Activated T-cell treated with anti-CD3 and anti-CD28 coated beads, Interleukin-2, amount 50 U/mL, for 24 hours (primary cell): ENCODE measurements around the gene DAZL.
"Not testable (repeated sequence)": the region's sequence is repeated elsewhere in the genome, so short reads cannot be mapped to it uniquely, and the experiment has no call there.

Experiments
- DNase-seq: peaks from one replicate; pipeline ENCODE4 v3.0.0-alpha.2; 2020
- H3K27ac Mint-ChIP-seq: 2 replicates; pipeline ENCODE4 v1.8.0; 2020; ENCODE audit warnings: mild to moderate bottlenecking, mixed read lengths
- H3K27me3 Mint-ChIP-seq: 2 replicates; pipeline ENCODE4 v1.8.0; 2020; ENCODE audit warnings: mixed read lengths
- H3K36me3 Mint-ChIP-seq: 2 replicates; pipeline ENCODE4 v1.8.0; 2020; ENCODE audit warnings: low read depth, mixed read lengths
- H3K4me1 Mint-ChIP-seq: 2 replicates; pipeline ENCODE4 v1.8.0; 2020; ENCODE audit warnings: low read depth, mixed read lengths
- H3K4me3 Mint-ChIP-seq: 2 replicates; pipeline ENCODE4 v1.8.0; 2020; ENCODE audit warnings: mild to moderate bottlenecking, moderate library complexity, mixed read lengths
- H3K9me3 Mint-ChIP-seq: 2 replicates; pipeline ENCODE4 v1.8.0; 2020; ENCODE audit warnings: mixed read lengths

DAZL gene

GRCh38 chr3:16604887-16605602 lies at the start of gene DAZL:
Gene DAZL (minus strand): TSS chr3:16605423. CDS start chr3:16605205, 218 bp downstream.
- no peaks in the 10 kb centered on the region for H3K36me3 Mint-ChIP-seq
- peaks cover 11% of the 10 kb centered on the region for H3K27me3 Mint-ChIP-seq
- H3K4me3 Mint-ChIP-seq, result no peak within 1 kb of the TSS
- H3K9me3 Mint-ChIP-seq, result no peaks in the 10 kb centered on the region
- DNase-seq, result no peak
- H3K27ac Mint-ChIP-seq, result no peak within 1 kb of the TSS
- H3K4me1 Mint-ChIP-seq, result peaks cover 14% of the 10 kb centered on the region

DNA sequence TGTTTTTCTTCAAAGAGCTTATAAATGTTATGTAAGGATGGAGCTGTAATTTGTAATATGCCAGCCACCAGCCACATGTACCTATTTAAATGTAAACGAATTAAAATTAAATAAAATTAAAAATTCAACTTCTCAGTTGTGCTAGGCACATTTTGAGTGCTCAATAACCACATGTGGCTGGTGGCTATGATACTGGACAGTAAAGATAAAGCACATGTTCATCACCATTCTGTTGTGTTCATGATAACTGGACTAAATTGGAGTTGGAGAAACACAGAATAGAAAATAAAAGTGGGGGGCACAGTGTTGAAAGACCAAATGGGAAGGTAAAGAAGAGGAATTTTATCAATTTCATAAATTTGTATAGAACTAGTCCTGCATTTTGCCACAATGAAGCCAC lies 49.8 kb upstream of the DAZL start:
- no peak for DNase-seq
- H3K36me3 Mint-ChIP-seq, result no peaks in the 10 kb centered on the region
- H3K27me3 Mint-ChIP-seq, result no peaks in the 10 kb centered on the region
- no peaks in the 10 kb centered on the region for H3K9me3 Mint-ChIP-seq
- no peak overlapping the region for H3K4me3 Mint-ChIP-seq
- no peaks in the 10 kb centered on the region for H3K4me1 Mint-ChIP-seq
- no peak overlapping the region for H3K27ac Mint-ChIP-seq

DNA sequence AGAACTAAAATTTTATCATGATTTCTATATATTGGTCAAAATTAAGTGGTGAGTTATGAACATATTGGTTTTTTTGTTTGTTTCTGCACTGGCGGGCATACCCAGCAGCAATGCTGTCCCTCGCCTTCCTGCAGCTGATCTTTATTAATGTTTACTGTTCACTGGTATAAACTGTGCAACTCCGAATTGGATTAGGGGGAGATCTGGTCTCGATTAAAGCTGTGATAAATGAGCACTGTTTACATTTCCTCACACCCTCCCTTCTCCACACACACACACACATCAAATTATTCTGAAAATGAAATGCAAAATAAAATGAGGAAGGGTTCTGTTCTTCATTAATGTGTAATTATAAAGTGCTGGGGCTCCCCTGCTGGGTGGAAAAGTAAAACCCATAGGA lies 48.5 kb upstream of the DAZL start:
- Mint-ChIP-seq H3K36me3 (no peaks in the 10 kb centered on the region), H3K27ac (no peak overlapping the region), H3K4me1 (no peaks in the 10 kb centered on the region), H3K27me3 (no peaks in the 10 kb centered on the region), H3K9me3 (no peaks in the 10 kb centered on the region), H3K4me3 (no peak overlapping the region)
- no peak for DNase-seq

GRCh38 chr3:16647668-16648067 lies 42.4 kb upstream of the DAZL start:
- Mint-ChIP-seq H3K4me3 (no peak overlapping the region), H3K9me3 (no peaks in the 10 kb centered on the region), H3K27ac (no peak overlapping the region), H3K27me3 (no peaks in the 10 kb centered on the region), H3K36me3 (no peaks in the 10 kb centered on the region), H3K4me1 (no peaks in the 10 kb centered on the region)
- no peak for DNase-seq

- H3K4me3 Mint-ChIP-seq, result no peak overlapping the region
- H3K4me1 Mint-ChIP-seq, result no peaks in the 10 kb centered on the region
- H3K9me3 Mint-ChIP-seq, result no peaks in the 10 kb centered on the region
Measured at GRCh38 chr3:16639806-16640205, 34.6 kb upstream of the DAZL start.

DNA sequence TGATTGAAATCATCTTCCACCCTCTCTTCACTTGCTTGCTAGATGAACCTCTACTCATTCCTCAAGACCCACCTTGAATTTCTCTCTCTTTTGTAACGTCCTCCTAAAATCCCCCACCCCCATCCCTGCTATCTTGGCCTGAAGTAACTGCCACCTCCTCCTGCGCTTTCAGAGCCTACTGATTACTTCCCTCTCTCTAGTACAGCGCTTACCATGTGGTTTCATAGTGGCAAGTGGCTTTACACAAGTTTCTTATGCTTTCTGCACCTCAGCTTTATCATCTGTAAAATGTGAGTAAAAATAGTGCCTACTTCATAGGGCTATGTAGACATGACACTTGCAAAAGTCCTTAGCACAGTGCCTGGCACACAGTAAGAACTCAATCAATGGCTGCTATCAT lies 28.7 kb upstream of the DAZL start:
- Mint-ChIP-seq H3K27ac (no peak overlapping the region), H3K9me3 (no peaks in the 10 kb centered on the region), H3K36me3 (no peaks in the 10 kb centered on the region), H3K27me3 (no peaks in the 10 kb centered on the region), H3K4me3 (no peak overlapping the region), H3K4me1 (no peaks in the 10 kb centered on the region)
- DNase-seq, result no peak

More at GRCh38 chr3:16639806-16640205, 34.6 kb upstream of the DAZL start:
- Mint-ChIP-seq H3K27ac (no peak overlapping the region), H3K36me3 (no peaks in the 10 kb centered on the region), H3K27me3 (no peaks in the 10 kb centered on the region)
- no peak for DNase-seq

- Mint-ChIP-seq H3K4me1 (no peaks in the 10 kb centered on the region), H3K9me3 (no peaks in the 10 kb centered on the region), H3K4me3 (no peak overlapping the region), H3K27me3 (no peaks in the 10 kb centered on the region), H3K27ac (no peak overlapping the region), H3K36me3 (no peaks in the 10 kb centered on the region)
- no peak for DNase-seq
Measured at GRCh38 chr3:16632395-16632794, 27.2 kb upstream of the DAZL start.

DNA sequence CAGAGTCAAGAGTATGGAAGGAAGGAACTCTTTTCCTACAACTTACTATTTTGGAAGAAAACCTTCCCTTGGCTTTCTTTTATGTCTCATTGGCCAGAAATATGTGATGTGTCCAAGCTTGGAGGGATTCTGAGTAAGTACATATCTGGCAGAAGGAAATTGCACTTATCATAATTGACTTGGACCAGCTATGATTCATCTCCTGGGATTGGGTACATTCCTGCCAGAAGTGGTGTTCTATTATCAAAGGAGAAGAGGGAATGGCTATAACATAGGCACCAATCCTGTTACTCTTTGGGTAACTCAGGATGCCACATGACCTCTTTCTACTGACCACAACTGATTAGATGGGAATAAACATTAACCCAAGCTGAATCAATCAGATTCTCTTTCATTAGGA lies 13.5 kb upstream of the DAZL start:
- Mint-ChIP-seq H3K4me1 (no peaks in the 10 kb centered on the region), H3K27me3 (no peaks in the 10 kb centered on the region), H3K36me3 (no peaks in the 10 kb centered on the region), H3K27ac (no peak overlapping the region), H3K4me3 (no peak overlapping the region), H3K9me3 (peaks cover 18% of the 10 kb centered on the region)
- DNase-seq, result no peak

DNA sequence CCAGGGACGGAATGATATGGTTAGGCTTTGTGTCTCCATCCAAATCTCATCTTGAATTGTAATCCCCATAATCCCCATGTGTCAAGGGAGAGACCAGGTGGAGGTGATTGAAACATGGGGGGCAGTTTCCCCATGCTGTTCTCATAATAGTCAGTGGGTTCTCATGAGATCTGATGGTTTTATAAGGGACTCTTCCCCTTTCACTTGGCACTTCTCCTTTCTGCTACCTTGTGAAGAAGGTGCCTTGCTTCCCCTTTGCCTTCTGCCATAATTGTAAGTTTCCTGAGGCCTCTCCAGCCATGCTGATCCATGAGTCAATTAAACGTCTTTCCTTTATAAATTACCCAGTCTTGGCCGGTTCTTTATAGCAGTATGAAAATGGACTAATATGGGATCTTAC lies 11.9 kb upstream of the DAZL start:
- H3K4me3 Mint-ChIP-seq, result not testable (repeated sequence)

DNA sequence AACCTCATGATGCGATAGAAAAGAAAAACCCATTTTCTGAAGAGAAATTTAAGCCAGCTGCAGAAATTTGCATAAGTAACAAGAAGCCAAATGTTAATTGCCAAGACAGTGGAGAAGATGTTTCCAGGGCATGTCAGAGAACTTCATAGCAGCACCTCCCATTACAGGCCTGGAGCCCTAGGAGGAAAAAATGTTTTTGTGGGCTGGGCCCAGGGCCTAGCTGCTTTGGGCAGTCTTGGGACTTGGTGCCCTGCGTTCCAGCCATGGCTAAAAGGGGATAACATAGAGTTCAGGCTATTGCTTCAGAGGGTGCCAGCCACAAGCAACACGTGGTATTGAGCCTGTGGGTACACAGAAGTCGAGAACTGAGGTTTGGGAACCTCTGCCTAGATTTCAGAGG lies 10.9 kb upstream of the DAZL start:
- no peak overlapping the region for H3K27ac Mint-ChIP-seq
- no peak overlapping the region for H3K4me3 Mint-ChIP-seq
- H3K27me3 Mint-ChIP-seq, result no peaks in the 10 kb centered on the region
- H3K4me1 Mint-ChIP-seq, result no peaks in the 10 kb centered on the region
- no peak for DNase-seq
- no peaks in the 10 kb centered on the region for H3K36me3 Mint-ChIP-seq
- peaks cover 18% of the 10 kb centered on the region for H3K9me3 Mint-ChIP-seq

More for the DNA sequence above, 11.9 kb upstream of the DAZL start:
- not testable (repeated sequence) for H3K4me1 Mint-ChIP-seq, DNase-seq, H3K27me3 Mint-ChIP-seq, H3K27ac Mint-ChIP-seq, H3K36me3 Mint-ChIP-seq
- peaks cover 18% of the 10 kb centered on the region for H3K9me3 Mint-ChIP-seq

- no peaks in the 10 kb centered on the region for H3K36me3 Mint-ChIP-seq
- DNase-seq, result no peak
- no peaks in the 10 kb centered on the region for H3K27me3 Mint-ChIP-seq
- peaks cover 18% of the 10 kb centered on the region for H3K9me3 Mint-ChIP-seq
- no peaks in the 10 kb centered on the region for H3K4me1 Mint-ChIP-seq
- no peak overlapping the region for H3K27ac Mint-ChIP-seq
- H3K4me3 Mint-ChIP-seq, result no peak overlapping the region
Measured at GRCh38 chr3:16614033-16615031, 9.1 kb upstream of the DAZL start.

DNA sequence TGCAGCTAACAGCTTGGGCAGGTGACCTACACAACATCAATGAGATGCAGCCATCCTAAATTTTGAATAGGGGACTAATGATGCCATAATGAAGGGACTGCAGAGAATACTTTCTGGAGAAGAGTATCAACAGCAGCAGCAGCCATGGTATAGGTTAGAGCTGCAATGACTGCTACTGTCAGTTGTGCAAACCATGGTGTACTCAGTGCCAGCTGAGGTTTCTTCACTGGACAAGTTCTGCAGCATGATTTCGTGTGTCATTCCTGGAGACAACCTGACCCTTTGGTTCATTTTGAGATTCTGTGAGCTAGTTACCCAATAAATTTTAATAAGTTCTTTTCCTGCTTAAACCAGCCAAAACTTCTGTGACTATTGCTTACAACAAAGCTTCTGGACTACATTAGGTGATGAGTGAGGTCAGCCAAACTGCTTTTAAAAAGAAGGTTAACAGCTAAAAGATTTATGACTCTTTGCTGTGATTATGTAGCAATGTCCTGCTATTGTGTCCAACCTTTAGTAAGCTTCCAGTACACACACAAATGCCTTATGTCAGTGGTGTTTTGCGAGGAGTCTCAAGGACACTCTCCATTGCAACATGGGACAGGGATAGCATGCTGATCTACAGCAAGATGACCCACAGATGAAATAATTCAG lies 4.8 kb upstream of the DAZL start:
- no peaks in the 10 kb centered on the region for H3K36me3 Mint-ChIP-seq
- peaks cover 11% of the 10 kb centered on the region for H3K4me1 Mint-ChIP-seq
- no peaks in the 10 kb centered on the region for H3K9me3 Mint-ChIP-seq
- DNase-seq, result no peak
- no peak overlapping the region for H3K4me3 Mint-ChIP-seq
- no peaks in the 10 kb centered on the region for H3K27me3 Mint-ChIP-seq
- H3K27ac Mint-ChIP-seq, result no peak overlapping the region

- no peaks in the 10 kb centered on the region for H3K9me3 Mint-ChIP-seq
- DNase-seq, result no peak
- H3K4me3 Mint-ChIP-seq, result no peak overlapping the region
- H3K27ac Mint-ChIP-seq, result no peak overlapping the region
- peaks cover 11% of the 10 kb centered on the region for H3K4me1 Mint-ChIP-seq
- H3K36me3 Mint-ChIP-seq, result no peaks in the 10 kb centered on the region
- H3K27me3 Mint-ChIP-seq, result no peaks in the 10 kb centered on the region
Measured at GRCh38 chr3:16608816-16609215, 3.6 kb upstream of the DAZL start.

GRCh38 chr3:16607718-16608117 lies 2.5 kb upstream of the DAZL start:
- H3K27ac Mint-ChIP-seq, result no peak overlapping the region
- no peaks in the 10 kb centered on the region for H3K36me3 Mint-ChIP-seq
- DNase-seq, result no peak
- no peaks in the 10 kb centered on the region for H3K9me3 Mint-ChIP-seq
- no peak overlapping the region for H3K4me3 Mint-ChIP-seq
- H3K4me1 Mint-ChIP-seq, result peaks cover 11% of the 10 kb centered on the region
- H3K27me3 Mint-ChIP-seq, result no peaks in the 10 kb centered on the region
